SK-N-SH (cell line): ENCODE data around the gene WIPF3. TPM values are rescaled to one million over a fixed set of nuclear protein-coding genes. Genes with fewer than 3 reads are reported as not detected.

Experiments used
- CTCF ChIA-PET: fragments of 300-600, 350-600 bp; formaldehyde crosslinking; extraction: SDS; loops from one replicate; lab custom pipeline; 2021; lab: Yijun Ruan, JAX
- POLR2A ChIA-PET: fragments of 350-600 bp; sonication (Branson Sonifier 250); formaldehyde crosslinking; extraction: SDS; loops from one replicate; lab custom pipeline; 2020; ENCODE audit warnings: antibody characterized with exemption, inconsistent platforms; lab: Yijun Ruan, JAX
- DNase-seq: peaks from one replicate; pipeline ENCODE4 v3.0.0; 2012
- H2AFZ ChIP-seq: fragments of 200-600 bp; sonication (generic); 2 replicates; pipeline ENCODE4 v1.8.1; 2016; ENCODE audit warnings: antibody characterized with exemption, mild to moderate bottlenecking, low read depth
- H3F3A ChIP-seq: fragments of 200-600 bp; sonication (generic); replicated peaks from 2 replicates; pipeline ENCODE3; 2016; ENCODE audit warnings: antibody characterized with exemption, mild to moderate bottlenecking; ENCODE audit not compliant: insufficient read depth
- H3K27ac ChIP-seq, 2 experiments: fragments of 200-500 bp in 1 of 2; fragments of 200-600 bp in 1 of 2; sonication (Bioruptor generic) in 1 of 2; sonication (generic), shearing (Covaris generic) in 1 of 2; 2 replicates each; pipeline versions ENCODE4 v1.5.1 to v1.6.1; 2014 to 2016; ENCODE audit warnings: low read depth in 2 of 2, inconsistent platforms in 1 of 2, low read length in 1 of 2, mild to moderate bottlenecking in 1 of 2, mixed read lengths in 1 of 2
- H3K27me3 ChIP-seq: fragments of 200-600 bp; sonication (generic), shearing (Covaris generic); 2 replicates; pipeline ENCODE4 v1.6.1; 2016; ENCODE audit warnings: mixed run types; ENCODE audit not compliant: insufficient read depth
- H3K36me3 ChIP-seq, 2 experiments: fragments of 200-500 bp in 1 of 2; fragments of 200-600 bp in 1 of 2; sonication (Bioruptor generic) in 1 of 2; sonication (generic) in 1 of 2; replicated peaks in 1 of 2; 2 replicates each; pipeline versions ENCODE3 to v1.5.1; 2014 to 2016; ENCODE audit warnings: low read length in 1 of 2, mild to moderate bottlenecking in 1 of 2; ENCODE audit not compliant: insufficient read depth in 2 of 2, control insufficient read depth in 1 of 2
- H3K4me1 ChIP-seq, 2 experiments: fragments of 200-500 bp in 1 of 2; fragments of 200-600 bp in 1 of 2; sonication (Bioruptor generic) in 1 of 2; sonication (generic), shearing (Covaris generic) in 1 of 2; 2 replicates each; pipeline versions ENCODE4 v1.5.1 to v1.6.1; 2014 to 2016; ENCODE audit warnings: low read depth in 1 of 2, low read length in 1 of 2, mixed run types in 1 of 2; ENCODE audit not compliant: insufficient read depth in 2 of 2, control insufficient read depth in 1 of 2
- H3K4me2 ChIP-seq: fragments of 200-600 bp; sonication (generic), shearing (Covaris generic); 2 replicates; pipeline ENCODE4 v1.6.1; 2017; ENCODE audit warnings: mixed run types
- H3K4me3 ChIP-seq, 2 experiments: fragments of 200-500 bp in 1 of 2; fragments of 200-600 bp in 1 of 2; sonication (Bioruptor generic) in 1 of 2; sonication (generic), shearing (Covaris generic) in 1 of 2; 2 replicates each; pipeline versions ENCODE4 v1.5.1 to v1.8.1; 2014 to 2016; ENCODE audit warnings: low read depth in 2 of 2, inconsistent platforms in 1 of 2, low read length in 1 of 2, mild to moderate bottlenecking in 1 of 2, mixed read lengths in 1 of 2, moderate library complexity in 1 of 2
- H3K79me2 ChIP-seq: fragments of 200-600 bp; sonication (generic); 2 replicates; pipeline ENCODE4 v1.8.1; 2017; ENCODE audit warnings: mild to moderate bottlenecking; ENCODE audit not compliant: insufficient read depth
- H3K9ac ChIP-seq: fragments of 200-600 bp; sonication (generic); 2 replicates; pipeline ENCODE4 v1.6.1; 2017; ENCODE audit warnings: mixed run types
- H3K9me2 ChIP-seq: fragments of 200-600 bp; sonication (generic); 2 replicates; pipeline ENCODE4 v1.6.1; 2017; ENCODE audit warnings: mixed run types
- H3K9me3 ChIP-seq: fragments of 200-600 bp; sonication (generic); 2 replicates; pipeline ENCODE4 v1.6.1; 2017; ENCODE audit warnings: mixed run types, mild to moderate bottlenecking, moderate library complexity
- H4K20me1 ChIP-seq: fragments of 200-600 bp; sonication (generic); 2 replicates; pipeline ENCODE4 v1.6.1; 2017; ENCODE audit warnings: mild to moderate bottlenecking, mixed run types; ENCODE audit not compliant: insufficient read depth
- ELF1 ChIP-seq: IDR thresholded peaks from 2 replicates; pipeline ENCODE4 v1.4.0; 2012
- EP300 ChIP-seq, 2 experiments: IDR thresholded peaks; 2 replicates each; pipeline versions ENCODE4 v1.4.0 to v1.6.1; 2012; ENCODE audit warnings: borderline replicate concordance in 1 of 2, low read depth in 1 of 2, low read length in 1 of 2
- EZH2phosphoT487 ChIP-seq: fragments of 200-600 bp; sonication (generic); IDR thresholded peaks from 2 replicates; pipeline ENCODE4 v1.6.1; 2017; ENCODE audit warnings: low read depth, mixed run types, mild to moderate bottlenecking, antibody characterized with exemption, moderate library complexity, borderline replicate concordance
- FOXM1 ChIP-seq: IDR thresholded peaks from 2 replicates; pipeline ENCODE4 v1.4.0; 2012; ENCODE audit warnings: low read depth, mild to moderate bottlenecking
- GATA2 ChIP-seq: sonication (generic); formaldehyde crosslinking; IDR thresholded peaks from 2 replicates; pipeline ENCODE4 v1.5.0; 2020; ENCODE audit warnings: mild to moderate bottlenecking, missing genetic modification reagents
- JUND ChIP-seq: IDR thresholded peaks from 2 replicates; pipeline ENCODE4 v1.4.0; 2012
- MAX ChIP-seq: IDR thresholded peaks from 2 replicates; pipeline ENCODE4 v1.4.0; 2012; ENCODE audit warnings: low read depth
- MEF2A ChIP-seq: IDR thresholded peaks from 2 replicates; pipeline ENCODE4 v1.4.0; 2012; ENCODE audit warnings: low read depth, borderline replicate concordance
- MXI1 ChIP-seq: IDR thresholded peaks from 2 replicates; pipeline ENCODE4 v1.6.1; 2012; ENCODE audit warnings: mild to moderate bottlenecking, low read depth, low read length, improper control_type of control experiment
- NFIC ChIP-seq: IDR thresholded peaks from 2 replicates; pipeline ENCODE4 v1.4.0; 2012; ENCODE audit warnings: borderline replicate concordance
- POLR2AphosphoS5 ChIP-seq: IDR thresholded peaks from 2 replicates; pipeline ENCODE4 v1.6.1; 2012; ENCODE audit warnings: low read depth, low read length
- RCOR1 ChIP-seq: fragments of 150-350 bp; IDR thresholded peaks from 2 replicates; pipeline ENCODE4 v1.6.1; 2017; ENCODE audit warnings: antibody characterized with exemption, low read length
- RFX5 ChIP-seq: IDR thresholded peaks from 2 replicates; pipeline ENCODE4 v1.6.1; 2012; ENCODE audit warnings: mild to moderate bottlenecking, improper control_type of control experiment, low read length
- RXRA ChIP-seq: IDR thresholded peaks from 2 replicates; pipeline ENCODE4 v1.4.0; 2012; ENCODE audit warnings: low read depth, mild to moderate bottlenecking, borderline replicate concordance
- SIN3A ChIP-seq: IDR thresholded peaks from 2 replicates; pipeline ENCODE4 v1.6.1; 2012; ENCODE audit warnings: low read depth, mild to moderate bottlenecking, low read length, moderate library complexity, borderline replicate concordance
- SMC3 ChIP-seq: IDR thresholded peaks from 2 replicates; pipeline ENCODE4 v1.6.1; 2012; ENCODE audit warnings: low read depth, low read length, improper control_type of control experiment
- TAF1 ChIP-seq: IDR thresholded peaks from 2 replicates; pipeline ENCODE4 v1.6.1; 2012; ENCODE audit warnings: low read depth, mild to moderate bottlenecking, low read length, moderate library complexity, borderline replicate concordance
- TCF12 ChIP-seq: IDR thresholded peaks from 2 replicates; pipeline ENCODE4 v1.4.0; 2012
- TEAD4 ChIP-seq: IDR thresholded peaks from 2 replicates; pipeline ENCODE4 v1.4.0; 2012; ENCODE audit warnings: mild to moderate bottlenecking, borderline replicate concordance; ENCODE audit not compliant: insufficient read depth
- WGBS: methylation state at CpG from one replicate; pipeline ENCODE4 v1.1.6; 2017; ENCODE audit warnings: low lambda C conversion rate; 5-methylcytosine and 5-hydroxymethylcytosine counted together
- polyA plus RNA-seq, 3 experiments: library from polyadenylated mRNA; depleted of rRNA; stranded (reverse); fragments of >200 nt; gene quantifications; 2 replicates each; pipeline ENCODE4 v1.2.3, GENCODE V29; 2012
- TF ChIP-seq, protein P1 (sequence below): fragments of 150-350 bp; IDR thresholded peaks from 2 replicates; pipeline ENCODE4 v1.6.1; 2017; ENCODE audit warnings: antibody characterized with exemption, low read length, low read depth, borderline replicate concordance

WIPF3 gene
- polyA plus RNA-seq, 1 of the 3 experiments (the other 2 are of a cell fraction): 0.02 TPM

DNA sequence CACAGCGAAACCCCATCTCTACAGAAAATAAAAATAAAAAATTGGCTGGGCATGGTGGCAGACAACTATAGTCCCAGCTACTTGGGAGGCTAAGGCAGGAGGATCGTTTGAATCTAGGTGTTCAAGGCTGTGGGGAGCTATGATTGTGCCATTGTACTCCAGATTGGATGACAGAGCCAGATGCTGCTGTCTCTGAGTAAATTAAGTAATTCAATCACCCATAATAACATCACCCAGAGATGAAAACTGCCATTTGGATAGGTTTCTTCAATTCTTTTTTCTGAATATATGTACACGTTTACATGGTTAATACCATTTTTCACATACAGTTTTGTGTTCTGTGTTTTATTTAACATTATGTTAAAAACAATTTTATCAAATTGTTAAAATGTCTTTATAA is 79.3 kb downstream of the WIPF3 start:
- CTCF ChIA-PET: interaction anchor here (0.9 to 3.7 kb wide), 4 partner anchors 8 to 176 kb away, joined by 3 to 25 read pairs (median 12); no protein-coding TSS in a partner anchor

DNA sequence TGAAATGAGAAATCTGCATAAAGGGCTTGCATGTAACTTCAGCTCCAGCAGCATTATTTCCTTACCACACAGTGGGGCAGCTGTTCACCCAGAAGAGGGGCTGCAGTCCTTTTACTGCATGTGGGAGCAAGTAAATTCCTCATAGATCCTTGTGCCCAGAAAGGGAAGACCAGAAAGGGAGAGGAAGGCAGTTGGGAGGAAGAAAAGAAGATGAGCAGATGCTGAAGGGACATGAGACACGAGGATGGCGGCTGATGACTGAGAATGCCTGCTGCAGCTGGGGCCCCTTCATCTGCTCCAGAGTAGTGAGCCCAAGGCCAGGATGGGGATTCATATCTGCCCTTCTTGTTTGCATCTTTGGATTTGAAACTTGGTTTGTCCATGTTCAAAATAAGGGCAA is 80.5 kb downstream of the WIPF3 start:
- 83% methylated on average over 2 of the region's 2 CpGs for WGBS
- no peak overlapping the region for H3K27ac ChIP-seq
- no peak overlapping the region for H3K4me2 ChIP-seq
- no peaks in the 10 kb centered on the region for H3K27me3 ChIP-seq
- TF ChIP-seq TCF12 (no peak), MAX (no peak), SIN3A (no peak), MXI1 (no peak), TEAD4 (no peak)
- TF ChIP-seq, all 33 proteins: peak for 0
- no peaks in the 10 kb centered on the region for H3K79me2 ChIP-seq
- H3K4me1 ChIP-seq: peaks cover 0 to 8% of the 10 kb centered on the region in 2 experiments; a peak in 1 of 4 replicates
- no peaks in the 10 kb centered on the region for H3F3A ChIP-seq
- no peaks in the 10 kb centered on the region for H3K36me3 ChIP-seq
- no peak overlapping the region for H2AFZ ChIP-seq
- no peaks in the 10 kb centered on the region for H4K20me1 ChIP-seq
- no peak for DNase-seq
- no peak overlapping the region for H3K4me3 ChIP-seq
- ChIA-PET CTCF (interaction anchor here (0.6 to 3.7 kb wide), 3 partner anchors 9 to 853 kb away, joined by 4 to 25 read pairs (median 20); no protein-coding TSS in a partner anchor), POLR2A (interaction anchor here (0.6 kb wide), 1 partner anchor 28 kb away, joined by 3 read pairs; no protein-coding TSS in a partner anchor)
- no peaks in the 10 kb centered on the region for H3K9me2 ChIP-seq
- no peaks in the 10 kb centered on the region for H3K9me3 ChIP-seq
- H3K9ac ChIP-seq: no peak overlapping the region

More for the DNA sequence above, 79.3 kb downstream of the WIPF3 start:
- WGBS: 48% methylated on average over 3 of the region's 3 CpGs
- Histone ChIP-seq H2AFZ (no peak overlapping the region), H3K4me3 (no peak overlapping the region), H3K79me2 (no peaks in the 10 kb centered on the region), H4K20me1 (no peaks in the 10 kb centered on the region), H3K9me2 (no peaks in the 10 kb centered on the region), H3K36me3 (no peaks in the 10 kb centered on the region), H3K9ac (no peak overlapping the region), H3K27me3 (no peaks in the 10 kb centered on the region), H3K4me1 (peaks cover 0 to 4% of the 10 kb centered on the region in 2 experiments; a peak in 1 of 4 replicates), H3K9me3 (no peaks in the 10 kb centered on the region), H3K4me2 (no peak overlapping the region), H3F3A (no peaks in the 10 kb centered on the region), H3K27ac (no peak overlapping the region)
- TF ChIP-seq NFIC (no peak), TAF1 (no peak), RXRA (no peak), SMC3 (no peak), RCOR1 (0 out of 2 replicates have a peak, but pooled peaks have one; percentile 19)
- POLR2A ChIA-PET: no interaction called here
- DNase-seq: peak; percentile 57

DNA sequence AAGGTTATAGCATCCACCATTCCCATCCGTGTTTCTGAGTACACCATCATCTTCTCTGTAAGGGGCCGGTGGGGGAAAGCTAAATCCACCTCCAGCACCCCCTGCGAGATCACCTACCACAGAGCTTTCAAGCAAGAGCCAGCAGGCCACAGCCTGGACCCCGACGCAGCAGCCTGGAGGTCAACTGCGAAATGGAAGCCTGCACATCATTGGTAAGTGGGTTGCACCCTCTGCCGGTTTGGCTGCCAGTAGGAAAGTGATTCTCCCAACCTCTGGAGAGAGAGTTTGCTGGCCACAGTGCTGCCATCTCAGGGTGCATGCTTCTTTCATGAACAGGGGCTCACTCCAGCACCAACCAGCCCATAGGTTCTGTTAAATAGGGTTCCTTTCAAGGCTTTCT is 81.7 kb downstream of the WIPF3 start:
- no peaks in the 10 kb centered on the region for H3K9me3 ChIP-seq

More for the DNA sequence above, 81.7 kb downstream of the WIPF3 start:
- Histone ChIP-seq H3K4me3 (no peak overlapping the region), H3K27ac (no peak overlapping the region), H3F3A (no peaks in the 10 kb centered on the region), H3K4me2 (no peak overlapping the region), H3K36me3 (no peaks in the 10 kb centered on the region), H3K79me2 (no peaks in the 10 kb centered on the region), H3K4me1 (peaks cover 0 to 16% of the 10 kb centered on the region in 2 experiments; a peak in 1 of 4 replicates), H3K9me2 (no peaks in the 10 kb centered on the region), H3K9ac (no peak overlapping the region), H3K27me3 (no peaks in the 10 kb centered on the region; the same call in 1 of the 2 replicates), H2AFZ (no peak overlapping the region), H4K20me1 (no peaks in the 10 kb centered on the region)
- POLR2A ChIA-PET: no interaction called here
- CTCF ChIA-PET: interaction anchor here (1.0 to 3.7 kb wide), 4 partner anchors 11 to 37 kb away, joined by 3 to 20 read pairs (median 4); no protein-coding TSS in a partner anchor
- TF ChIP-seq TAF1 (no peak), GATA2 (CRISPR knock-in tag) (no peak), TCF12 (no peak), RXRA (no peak), RCOR1 (no peak), EP300 (IDR thresholded peaks at IDR 0.05; ENCODE audit: borderline replicate concordance in 1 of 2, low read depth in 1 of 2, low read length in 1 of 2) (no peak), POLR2AphosphoS5 (no peak), RFX5 (no peak), SMC3 (no peak), ELF1 (no peak), EZH2phosphoT487 (no peak), MEF2A (no peak), SIN3A (no peak), MXI1 (no peak), FOXM1 (no peak), JUND (no peak)
- TF ChIP-seq, protein P1, sequence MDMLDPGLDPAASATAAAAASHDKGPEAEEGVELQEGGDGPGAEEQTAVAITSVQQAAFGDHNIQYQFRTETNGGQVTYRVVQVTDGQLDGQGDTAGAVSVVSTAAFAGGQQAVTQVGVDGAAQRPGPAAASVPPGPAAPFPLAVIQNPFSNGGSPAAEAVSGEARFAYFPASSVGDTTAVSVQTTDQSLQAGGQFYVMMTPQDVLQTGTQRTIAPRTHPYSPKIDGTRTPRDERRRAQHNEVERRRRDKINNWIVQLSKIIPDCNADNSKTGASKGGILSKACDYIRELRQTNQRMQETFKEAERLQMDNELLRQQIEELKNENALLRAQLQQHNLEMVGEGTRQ: no peak
- 71% methylated on average over 7 of the region's 7 CpGs for WGBS
- no peak for DNase-seq
